GM21786 (cell line): ENCODE results near the gene SPC25.

Experiments
- ATAC-seq: cut with Tn5 transposase; IDR thresholded peaks from one replicate; pipeline ENCODE4 v1.9.1; 2021; ENCODE audit not compliant: unreplicated experiment

The SPC25 gene

GRCh38 chr2:168849610-168850009 lies 40.6 kb downstream of the SPC25 start:
- peak; percentile 44 for ATAC-seq

DNA sequence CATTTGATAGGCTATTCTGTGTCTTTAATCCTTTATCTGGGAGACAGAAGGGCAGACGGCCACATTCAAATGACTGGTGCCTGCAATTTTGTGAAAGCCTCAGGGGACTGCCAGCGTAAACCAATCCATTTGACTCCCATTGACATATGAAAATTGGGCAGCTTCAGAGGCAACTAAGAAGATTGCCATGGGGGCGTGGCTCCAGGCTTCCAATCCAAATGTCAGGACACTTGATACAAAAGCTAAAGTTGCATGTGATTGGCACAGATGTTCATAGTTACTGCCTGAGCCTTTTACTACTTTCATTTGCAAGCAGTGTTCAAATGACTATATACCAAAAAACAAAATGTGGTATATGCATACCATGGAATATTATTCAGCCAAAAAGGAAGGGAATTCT lies 42.0 kb downstream of the SPC25 start:
- no peak for ATAC-seq

DNA sequence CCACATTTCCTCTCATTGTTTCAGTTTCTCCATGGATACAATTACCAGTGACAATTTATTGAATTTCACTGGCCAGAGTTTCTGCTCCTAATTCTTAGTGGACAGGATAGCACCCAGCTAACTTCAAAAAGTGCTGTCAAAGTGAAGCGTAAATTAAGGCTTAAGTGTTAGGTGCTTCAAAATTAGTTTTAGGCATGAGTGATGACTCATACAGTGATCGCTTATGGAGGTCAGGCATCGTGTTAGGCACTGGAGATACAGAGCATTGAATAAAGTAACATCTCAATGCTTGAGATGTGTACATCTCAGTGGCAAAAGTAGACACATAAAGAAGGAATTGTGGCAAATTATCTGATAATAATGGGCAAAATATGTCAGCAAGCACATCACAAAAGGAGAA lies 47.0 kb downstream of the SPC25 start:
- ATAC-seq = no peak

DNA sequence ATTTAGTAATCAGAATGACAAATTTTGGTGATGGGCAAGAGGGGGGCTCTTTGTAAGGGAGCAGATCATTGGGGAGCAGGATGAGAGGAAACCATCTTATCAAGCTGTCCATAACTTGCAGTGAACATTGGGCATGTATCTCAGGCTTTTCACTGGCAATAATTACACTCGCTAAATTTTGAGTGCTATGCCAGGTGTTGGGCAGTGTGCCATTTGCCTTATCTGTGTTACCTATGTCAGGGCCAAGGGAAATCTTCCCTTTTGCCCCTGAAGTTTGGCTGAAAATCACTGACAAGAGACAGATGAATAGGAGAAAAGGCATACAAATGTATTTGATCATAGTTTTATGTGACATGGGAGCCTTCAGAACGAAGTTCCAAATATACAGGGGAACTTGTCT lies 48.8 kb downstream of the SPC25 start:
- no peak for ATAC-seq

DNA sequence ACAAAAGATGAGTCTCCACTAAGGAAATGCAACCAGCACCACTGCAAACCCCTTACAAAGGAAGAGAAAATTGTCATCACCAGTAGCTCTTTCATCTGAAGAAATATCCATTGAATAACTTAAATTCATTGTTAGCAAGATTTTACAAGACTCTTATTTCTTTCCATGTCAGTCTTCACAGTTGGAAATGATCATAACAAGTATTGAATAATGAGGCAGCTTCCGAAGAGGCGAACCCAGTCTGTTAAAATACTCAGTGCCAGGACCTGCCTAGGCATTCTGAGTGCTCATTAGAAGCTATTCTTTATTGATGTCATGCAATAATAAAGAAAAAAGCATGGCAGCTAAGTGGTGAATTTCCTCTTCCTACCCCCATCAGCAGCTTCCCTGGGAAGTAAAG lies 54.3 kb downstream of the SPC25 start:
- ATAC-seq = no peak

- no peak for ATAC-seq
Observed at GRCh38 chr2:168831662-168832061, 58.6 kb downstream of the SPC25 start.

GRCh38 chr2:168830958-168831357 lies 59.3 kb downstream of the SPC25 start:
- ATAC-seq = no peak

DNA sequence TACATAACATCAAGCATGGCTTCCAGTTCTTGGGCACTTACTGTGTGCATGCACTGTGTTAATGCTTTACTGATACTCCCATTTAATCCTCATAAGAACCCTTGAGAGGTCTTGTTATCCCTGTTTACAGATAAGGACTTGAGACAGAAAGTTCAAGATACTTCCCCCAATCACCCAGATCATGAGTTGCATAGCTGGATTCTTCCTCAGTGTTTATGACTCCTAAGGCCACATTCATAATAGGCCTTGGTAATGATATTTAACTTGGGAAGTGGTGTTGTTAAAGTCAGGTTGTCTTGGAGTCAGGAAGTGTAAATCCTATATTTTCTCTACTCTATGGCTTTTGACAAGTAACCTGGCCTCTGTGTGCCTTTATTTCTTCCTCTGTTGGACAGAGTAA lies 65.1 kb downstream of the SPC25 start:
- no peak for ATAC-seq

DNA sequence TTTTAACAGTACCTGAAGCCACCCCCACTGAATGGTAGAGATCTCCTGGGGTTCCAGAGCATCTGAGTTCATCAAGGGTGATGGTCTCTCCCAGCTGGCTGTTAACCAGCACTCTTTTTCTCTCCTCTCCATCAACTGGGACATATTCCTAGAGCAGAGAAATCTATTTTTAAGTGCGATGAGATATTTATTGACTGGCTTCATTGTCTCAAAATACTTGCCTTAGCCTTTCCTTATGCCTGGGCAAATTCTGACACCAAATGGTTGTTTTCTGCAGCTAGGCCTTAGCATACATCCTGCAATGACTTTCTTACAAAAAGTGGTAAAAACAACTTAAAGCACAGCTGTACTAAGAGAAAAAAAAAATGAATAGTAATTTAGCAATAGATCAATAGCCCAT lies 68.2 kb downstream of the SPC25 start:
- no peak for ATAC-seq

- no peak for ATAC-seq
Observed at GRCh38 chr2:168821577-168821976, 68.7 kb downstream of the SPC25 start.
